Measurements from ENCODE around the gene DIS3L2. TPM values are rescaled to one million over a fixed set of nuclear protein-coding genes. Genes with fewer than 3 reads are reported as not detected.

DIS3L2 gene
- total RNA-seq, 2 donors from 2014 or later = 22.6 to 32.3 TPM

GRCh38 chr2:232295971-232296370 is 334.5 kb downstream of the DIS3L2 start:
- no peak overlapping the region for H3K9ac ChIP-seq (ENCODE audit: low read depth in 2 of 2, low read length in 2 of 2)
- no peak overlapping the region for H3K4me3 ChIP-seq
- no peaks in the 10 kb centered on the region for H3K4me1 ChIP-seq
- H3K9me3 ChIP-seq = no peaks in the 10 kb centered on the region
- TF ChIP-seq CTCF (IDR thresholded peaks at IDR 0.05) = no peak
- no peaks in the 10 kb centered on the region for H3K36me3 ChIP-seq
- intact Hi-C loops (cut with DNase I) = no loop called here
- no peak for DNase-seq
- H3K27me3 ChIP-seq = no peaks in the 10 kb centered on the region
- no peak overlapping the region for H3K27ac ChIP-seq

- DNase-seq = no peak
- Histone ChIP-seq H3K4me1 (no peaks in the 10 kb centered on the region), H3K27me3 (no peaks in the 10 kb centered on the region), H3K4me3 (no peak overlapping the region), H3K36me3 (no peaks in the 10 kb centered on the region), H3K27ac (no peak overlapping the region), H3K9me3 (no peaks in the 10 kb centered on the region), H3K9ac (ENCODE audit: low read depth in 2 of 2, low read length in 2 of 2) (no peak overlapping the region)
- intact Hi-C loops (cut with DNase I) = no loop called here
- TF ChIP-seq CTCF (IDR thresholded peaks at IDR 0.05) = no peak
Measured at GRCh38 chr2:232296776-232297525, 335.4 kb downstream of the DIS3L2 start.

- Histone ChIP-seq H3K9ac (ENCODE audit: low read depth in 2 of 2, low read length in 2 of 2) (no peak overlapping the region), H3K4me3 (no peak overlapping the region), H3K27me3 (no peaks in the 10 kb centered on the region), H3K4me1 (no peaks in the 10 kb centered on the region), H3K9me3 (no peaks in the 10 kb centered on the region), H3K27ac (no peak overlapping the region), H3K36me3 (no peaks in the 10 kb centered on the region)
- DNase-seq = no peak
- TF ChIP-seq CTCF (IDR thresholded peaks at IDR 0.05) = no peak
- intact Hi-C loops (cut with DNase I) = no loop called here
Measured at GRCh38 chr2:232299084-232299483, 337.6 kb downstream of the DIS3L2 start.

GRCh38 chr2:232299927-232300674 is 338.6 kb downstream of the DIS3L2 start:
- intact Hi-C loops (cut with DNase I) = no loop called here
- no peak overlapping the region for H3K9ac ChIP-seq (ENCODE audit: low read depth in 2 of 2, low read length in 2 of 2)
- TF ChIP-seq CTCF (IDR thresholded peaks at IDR 0.05) = no peak
- no peaks in the 10 kb centered on the region for H3K4me1 ChIP-seq
- no peak overlapping the region for H3K4me3 ChIP-seq
- no peaks in the 10 kb centered on the region for H3K36me3 ChIP-seq
- DNase-seq = no peak
- no peaks in the 10 kb centered on the region for H3K9me3 ChIP-seq
- no peak overlapping the region for H3K27ac ChIP-seq
- no peaks in the 10 kb centered on the region for H3K27me3 ChIP-seq

- Histone ChIP-seq H3K36me3 (no peaks in the 10 kb centered on the region), H3K4me3 (no peak overlapping the region)
- peak; percentile 49 for DNase-seq
Measured at GRCh38 chr2:232300894-232301387, 339.4 kb downstream of the DIS3L2 start.

More at GRCh38 chr2:232300894-232301387, 339.4 kb downstream of the DIS3L2 start:
- no peak for TF ChIP-seq CTCF (IDR thresholded peaks at IDR 0.05)
- no peaks in the 10 kb centered on the region for H3K4me1 ChIP-seq
- intact Hi-C loops (cut with DNase I) = no loop called here
- peak overlapping the region; percentile 40 for H3K27ac ChIP-seq
- no peaks in the 10 kb centered on the region for H3K27me3 ChIP-seq
- H3K9ac ChIP-seq (ENCODE audit: low read depth in 2 of 2, low read length in 2 of 2) = no peak overlapping the region
- no peaks in the 10 kb centered on the region for H3K9me3 ChIP-seq
